ENCODE results near the gene U2AF2.
A peak's percentile ranks its signal among the peaks of the same experiment; 100 is the strongest.

U2AF2 gene

DNA sequence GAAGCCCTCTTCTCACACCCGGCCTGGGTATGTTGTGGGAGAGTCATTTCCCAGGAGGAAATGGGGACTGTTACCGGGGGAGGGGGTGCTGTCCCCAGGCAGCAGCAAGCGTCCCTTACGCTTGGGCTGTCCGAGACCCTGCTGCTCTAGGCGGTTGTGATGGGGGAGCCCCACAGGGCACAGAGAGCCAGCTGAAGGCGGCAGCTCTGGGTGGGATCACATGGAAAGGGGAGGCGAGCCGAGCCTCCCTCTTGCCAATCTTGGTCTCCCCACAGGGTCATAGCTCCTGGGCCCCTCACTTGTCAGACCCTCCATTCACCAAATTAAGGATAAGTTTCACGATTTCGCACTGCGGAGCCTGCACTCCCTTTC lies 42.2 kb downstream of the U2AF2 start:
- peaks cover 7% of the 10 kb centered on the region for H3K9me3 Mint-ChIP-seq
- no peak for DNase-seq
- no peak overlapping the region for H3K4me3 Mint-ChIP-seq
- H3K27me3 Mint-ChIP-seq (ENCODE audit: low read depth, poor library complexity): no peaks in the 10 kb centered on the region
- peaks cover 4% of the 10 kb centered on the region for H3K4me1 Mint-ChIP-seq
- H3K36me3 Mint-ChIP-seq (ENCODE audit: low read depth): peaks cover 50% of the 10 kb centered on the region
- TF ChIP-seq, protein P1, sequence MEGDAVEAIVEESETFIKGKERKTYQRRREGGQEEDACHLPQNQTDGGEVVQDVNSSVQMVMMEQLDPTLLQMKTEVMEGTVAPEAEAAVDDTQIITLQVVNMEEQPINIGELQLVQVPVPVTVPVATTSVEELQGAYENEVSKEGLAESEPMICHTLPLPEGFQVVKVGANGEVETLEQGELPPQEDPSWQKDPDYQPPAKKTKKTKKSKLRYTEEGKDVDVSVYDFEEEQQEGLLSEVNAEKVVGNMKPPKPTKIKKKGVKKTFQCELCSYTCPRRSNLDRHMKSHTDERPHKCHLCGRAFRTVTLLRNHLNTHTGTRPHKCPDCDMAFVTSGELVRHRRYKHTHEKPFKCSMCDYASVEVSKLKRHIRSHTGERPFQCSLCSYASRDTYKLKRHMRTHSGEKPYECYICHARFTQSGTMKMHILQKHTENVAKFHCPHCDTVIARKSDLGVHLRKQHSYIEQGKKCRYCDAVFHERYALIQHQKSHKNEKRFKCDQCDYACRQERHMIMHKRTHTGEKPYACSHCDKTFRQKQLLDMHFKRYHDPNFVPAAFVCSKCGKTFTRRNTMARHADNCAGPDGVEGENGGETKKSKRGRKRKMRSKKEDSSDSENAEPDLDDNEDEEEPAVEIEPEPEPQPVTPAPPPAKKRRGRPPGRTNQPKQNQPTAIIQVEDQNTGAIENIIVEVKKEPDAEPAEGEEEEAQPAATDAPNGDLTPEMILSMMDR (IDR thresholded peaks at IDR 0.05): no peak
- H3K27ac Mint-ChIP-seq: no peak overlapping the region

DNA sequence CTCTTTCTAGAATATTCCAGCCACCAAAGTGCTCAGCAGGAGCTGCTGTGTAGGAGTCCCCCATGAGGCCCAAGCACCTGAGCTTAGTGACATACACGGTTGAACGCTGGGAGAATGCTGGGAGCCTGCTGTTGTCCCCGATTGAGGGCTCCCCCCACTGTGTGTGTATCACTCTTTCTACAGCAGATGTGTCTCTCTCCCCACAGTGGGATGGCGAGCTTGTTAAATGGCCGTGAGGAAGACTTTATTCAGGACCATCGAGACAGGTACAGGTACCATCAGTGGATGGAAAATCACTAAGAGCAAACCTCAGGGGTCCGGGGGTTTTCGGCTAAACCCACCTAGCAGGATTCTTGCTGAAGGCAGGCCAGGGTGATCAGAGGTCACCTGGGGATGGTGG lies 42.9 kb downstream of the U2AF2 start:
- DNase-seq: no peak
- H3K27ac Mint-ChIP-seq: peak overlapping the region; percentile 92
- TF ChIP-seq, protein P1 (IDR thresholded peaks at IDR 0.05): no peak
- no peak overlapping the region for H3K4me3 Mint-ChIP-seq
- peaks cover 56% of the 10 kb centered on the region for H3K36me3 Mint-ChIP-seq (ENCODE audit: low read depth)
- H3K27me3 Mint-ChIP-seq (ENCODE audit: low read depth, poor library complexity): no peaks in the 10 kb centered on the region
- peaks cover 12% of the 10 kb centered on the region for H3K9me3 Mint-ChIP-seq
- H3K4me1 Mint-ChIP-seq: peaks cover 9% of the 10 kb centered on the region

DNA sequence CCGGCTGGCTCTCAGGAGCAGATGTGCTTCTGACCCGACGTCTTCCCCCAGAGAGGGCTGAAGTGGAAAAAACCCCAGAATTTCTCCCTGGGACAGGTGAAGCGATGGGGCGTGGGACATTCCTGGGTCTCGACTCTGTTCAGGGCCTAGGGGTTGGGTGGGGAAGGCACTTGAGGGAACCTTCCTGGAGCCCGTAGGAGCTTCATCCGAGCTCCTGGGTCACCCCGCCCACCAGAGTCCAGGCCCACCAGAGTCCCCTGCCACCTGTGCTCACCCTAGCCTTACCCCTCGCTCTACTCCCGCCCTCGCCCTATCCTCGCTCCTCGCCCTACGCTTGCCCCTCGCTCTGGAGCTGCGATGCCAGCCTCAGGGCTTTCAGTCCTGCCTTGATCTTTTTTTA lies 43.4 kb downstream of the U2AF2 start:
- Mint-ChIP-seq H3K27me3 (ENCODE audit: low read depth, poor library complexity) (no peaks in the 10 kb centered on the region), H3K9me3 (peaks cover 16% of the 10 kb centered on the region), H3K4me1 (peaks cover 9% of the 10 kb centered on the region), H3K36me3 (ENCODE audit: low read depth) (peaks cover 61% of the 10 kb centered on the region), H3K27ac (no peak overlapping the region), H3K4me3 (no peak overlapping the region)
- DNase-seq: no peak
- TF ChIP-seq, protein P1 (IDR thresholded peaks at IDR 0.05): no peak

DNA sequence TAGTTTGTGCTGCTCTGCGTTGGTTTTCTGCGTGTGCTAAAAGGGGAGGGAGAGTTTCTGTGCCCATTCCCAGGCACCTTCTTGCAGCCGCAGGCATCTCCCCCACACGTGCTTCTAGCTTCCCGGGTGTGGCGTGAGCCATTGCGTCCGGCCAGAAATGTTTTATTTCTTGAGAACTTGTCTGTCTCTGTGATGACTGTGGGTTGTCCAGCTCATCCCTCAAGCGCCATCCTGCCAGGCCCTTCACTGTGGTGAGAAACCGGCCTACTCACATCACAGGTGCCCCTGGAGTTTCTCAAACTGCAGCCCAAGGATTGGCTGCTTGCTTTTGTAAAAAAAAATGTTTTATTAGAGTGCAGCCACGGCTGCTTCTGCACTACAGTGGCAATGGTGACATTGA lies 44.4 kb downstream of the U2AF2 start:
- Mint-ChIP-seq H3K27ac (peak overlapping the region; percentile 37), H3K4me1 (peaks cover 9% of the 10 kb centered on the region), H3K27me3 (ENCODE audit: low read depth, poor library complexity) (no peaks in the 10 kb centered on the region), H3K9me3 (peaks cover 26% of the 10 kb centered on the region), H3K4me3 (no peak overlapping the region), H3K36me3 (ENCODE audit: low read depth) (peaks cover 65% of the 10 kb centered on the region)
- DNase-seq: no peak
- TF ChIP-seq, protein P1 (IDR thresholded peaks at IDR 0.05): no peak

DNA sequence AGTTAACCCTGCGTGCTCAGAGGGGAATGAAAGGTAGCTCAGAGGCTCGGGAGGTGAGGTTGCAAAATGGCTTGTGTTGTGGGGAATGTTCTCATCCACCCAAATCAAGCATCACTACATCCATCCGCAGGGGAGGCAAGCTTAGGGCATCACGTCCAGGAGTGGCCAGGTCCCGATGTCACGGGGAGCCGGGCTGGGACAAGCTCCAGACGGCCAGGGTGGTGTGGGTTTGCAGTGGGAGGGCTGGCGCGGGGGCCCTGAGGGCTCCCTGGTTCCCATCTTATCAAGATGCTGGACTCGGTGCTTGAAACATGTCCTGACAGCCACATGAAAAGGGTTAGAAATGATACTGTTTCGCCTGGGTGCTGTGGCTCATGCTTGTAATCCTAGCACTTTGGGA lies 46.0 kb downstream of the U2AF2 start:
- H3K36me3 Mint-ChIP-seq (ENCODE audit: low read depth): peaks cover 78% of the 10 kb centered on the region
- no peak overlapping the region for H3K4me3 Mint-ChIP-seq
- H3K9me3 Mint-ChIP-seq: peaks cover 42% of the 10 kb centered on the region
- H3K4me1 Mint-ChIP-seq: peaks cover 9% of the 10 kb centered on the region
- DNase-seq: no peak
- H3K27me3 Mint-ChIP-seq (ENCODE audit: low read depth, poor library complexity): no peaks in the 10 kb centered on the region
- TF ChIP-seq, protein P1 (IDR thresholded peaks at IDR 0.05): no peak
- H3K27ac Mint-ChIP-seq: no peak overlapping the region

DNA sequence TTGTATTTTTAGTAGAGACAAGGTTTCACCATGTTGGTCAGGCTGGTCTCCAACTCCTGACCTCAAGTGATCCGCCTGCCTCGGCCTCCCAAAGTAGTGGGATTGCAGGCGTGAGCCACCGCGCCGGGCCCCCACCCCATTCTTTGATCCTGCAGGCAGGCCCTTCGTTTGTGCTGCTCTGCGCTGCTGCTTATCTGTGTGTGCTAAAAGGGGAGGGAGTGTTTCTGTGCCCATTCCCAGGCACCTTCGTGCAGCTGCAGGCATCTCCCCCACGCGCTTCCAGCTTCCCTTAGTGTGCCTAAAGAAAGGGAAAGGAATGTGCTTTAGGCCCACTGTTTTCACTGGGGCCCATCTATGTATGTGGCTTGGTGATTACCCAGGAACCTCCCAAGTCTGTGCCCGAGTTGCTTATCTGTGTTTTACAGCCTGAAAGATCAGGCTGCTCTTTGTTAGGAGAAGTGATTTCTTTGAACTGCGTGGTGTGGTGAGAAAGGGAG lies 47.3 kb downstream of the U2AF2 start:
- no peak overlapping the region for H3K4me3 Mint-ChIP-seq
- DNase-seq: no peak
- TF ChIP-seq, protein P1 (IDR thresholded peaks at IDR 0.05): no peak
- H3K9me3 Mint-ChIP-seq: peaks cover 50% of the 10 kb centered on the region
- no peaks in the 10 kb centered on the region for H3K27me3 Mint-ChIP-seq (ENCODE audit: low read depth, poor library complexity)
- H3K36me3 Mint-ChIP-seq (ENCODE audit: low read depth): peaks cover 76% of the 10 kb centered on the region
- no peak overlapping the region for H3K27ac Mint-ChIP-seq
- peaks cover 9% of the 10 kb centered on the region for H3K4me1 Mint-ChIP-seq

Measured in nephron progenitor cell (in vitro differentiated cells).